GM18508 (cell line): Measurements from ENCODE around the gene PTPRO.

Source experiments
- ATAC-seq: cut with Tn5 transposase; IDR thresholded peaks from one replicate; pipeline ENCODE4 v1.9.1; 2021; ENCODE audit warnings: moderate number of reproducible peaks; ENCODE audit not compliant: insufficient read depth, unreplicated experiment

The PTPRO gene

GRCh38 chr12:15515010-15515409 is 192.7 kb downstream of the PTPRO start:
- ATAC-seq = no peak

DNA sequence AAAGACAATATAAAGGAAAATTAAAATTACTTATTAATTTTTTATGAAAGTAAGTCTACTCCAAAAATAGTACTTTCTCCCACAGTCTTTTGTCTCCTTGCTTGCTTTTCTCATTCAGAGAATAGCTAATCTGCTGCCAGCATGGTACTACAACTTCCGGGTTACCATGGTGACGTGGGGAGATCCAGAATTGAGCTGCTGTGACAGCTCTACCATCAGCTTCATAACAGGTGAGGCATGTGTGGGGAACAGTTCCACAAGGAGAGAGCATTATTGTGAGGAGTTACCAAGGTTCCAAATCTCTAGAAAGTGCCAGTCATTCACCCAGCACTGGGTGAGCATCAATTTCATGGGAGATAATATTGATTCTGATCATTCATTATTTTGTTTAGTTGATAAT is 197.8 kb downstream of the PTPRO start:
- ATAC-seq = no peak

DNA sequence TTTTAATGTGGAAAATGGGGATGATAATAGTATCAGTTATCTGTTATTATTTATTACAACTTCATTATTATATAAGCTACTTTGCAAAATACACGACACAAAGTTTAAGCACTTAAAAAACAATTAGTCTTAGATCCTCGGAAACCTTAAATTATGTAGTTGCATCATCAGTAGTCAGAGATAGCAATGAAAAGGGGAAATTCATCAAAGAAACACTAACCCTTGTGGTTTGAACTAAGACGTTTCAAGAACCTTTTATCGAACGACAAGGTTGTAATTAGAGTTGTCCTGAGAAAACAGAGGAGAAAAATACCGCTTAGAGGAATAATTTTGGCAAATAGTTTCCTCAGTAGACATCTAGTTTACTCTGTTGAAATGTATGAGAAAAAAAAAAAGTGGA is 198.5 kb downstream of the PTPRO start:
- ATAC-seq = no peak

DNA sequence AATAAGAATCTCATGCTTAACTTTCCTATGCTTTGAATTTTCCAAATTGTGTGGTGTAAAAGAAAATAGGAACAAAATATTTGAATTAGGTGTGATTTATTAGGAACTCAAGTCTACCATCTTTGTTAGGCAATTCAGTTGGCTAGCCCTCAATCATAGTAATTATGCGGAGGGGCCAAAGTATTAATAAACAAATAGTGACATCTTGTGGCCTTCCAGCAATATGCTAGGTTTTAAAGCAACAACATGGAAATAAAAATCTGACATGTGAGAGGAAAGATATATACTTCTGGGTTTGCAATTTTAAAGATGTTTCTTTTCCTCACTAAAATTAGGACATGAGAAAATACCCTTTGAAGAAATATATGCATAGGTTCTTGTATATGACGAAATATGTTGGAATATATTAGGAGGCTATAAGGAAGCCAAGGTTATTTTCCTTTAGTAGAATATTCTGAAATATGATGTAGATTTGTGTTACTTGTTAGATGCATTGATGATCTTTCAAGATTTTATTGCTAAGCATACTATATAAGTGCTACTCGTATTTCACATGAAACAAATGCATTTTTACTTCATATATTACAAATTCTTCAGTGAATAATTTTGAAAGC is 200.4 kb downstream of the PTPRO start:
- no peak for ATAC-seq

GRCh38 chr12:15525441-15525840 is 203.1 kb downstream of the PTPRO start:
- no peak for ATAC-seq

GRCh38 chr12:15526033-15526432 is 203.7 kb downstream of the PTPRO start:
- ATAC-seq = peak; percentile 99

DNA sequence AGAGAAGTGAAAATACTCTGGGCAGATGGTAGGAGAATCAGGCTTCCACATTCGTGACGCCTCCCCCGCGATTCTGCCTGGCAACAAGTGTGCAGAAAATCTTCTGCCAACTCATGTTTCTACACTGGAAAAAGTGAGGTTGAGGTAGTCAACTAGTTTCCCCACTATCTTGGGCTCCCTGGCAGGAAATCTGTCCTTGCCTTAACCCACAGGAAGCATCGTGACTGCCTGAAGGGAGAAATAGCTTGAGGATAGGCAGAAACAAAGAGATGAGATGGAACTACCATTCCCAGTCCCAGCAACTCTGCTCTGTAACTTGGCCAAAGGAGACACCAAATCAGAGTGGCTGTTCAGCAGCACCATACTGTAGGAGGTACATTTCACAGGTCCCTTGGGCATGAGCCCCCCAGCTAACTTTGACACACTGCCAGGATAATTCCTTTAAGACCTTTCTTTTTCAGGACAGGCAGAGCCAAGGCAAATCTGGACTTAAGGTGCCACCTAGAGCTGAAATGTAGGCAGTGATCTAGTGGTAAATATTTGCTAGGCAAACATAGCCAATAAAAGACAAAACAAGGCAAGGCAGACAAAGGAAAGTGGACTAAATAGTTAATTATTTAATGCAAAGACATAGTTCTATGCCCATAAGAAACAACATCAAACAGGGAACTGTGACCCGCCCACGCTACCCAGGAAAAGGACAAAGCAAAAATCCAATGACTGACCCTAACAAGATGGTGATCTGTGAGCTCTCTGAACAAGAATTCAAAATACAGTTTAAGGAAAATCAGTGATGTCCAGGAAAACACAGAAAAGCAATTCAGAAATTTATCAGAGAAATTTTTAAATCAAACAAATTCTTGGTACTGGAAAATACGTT is 205.1 kb downstream of the PTPRO start:
- ATAC-seq = no peak

DNA sequence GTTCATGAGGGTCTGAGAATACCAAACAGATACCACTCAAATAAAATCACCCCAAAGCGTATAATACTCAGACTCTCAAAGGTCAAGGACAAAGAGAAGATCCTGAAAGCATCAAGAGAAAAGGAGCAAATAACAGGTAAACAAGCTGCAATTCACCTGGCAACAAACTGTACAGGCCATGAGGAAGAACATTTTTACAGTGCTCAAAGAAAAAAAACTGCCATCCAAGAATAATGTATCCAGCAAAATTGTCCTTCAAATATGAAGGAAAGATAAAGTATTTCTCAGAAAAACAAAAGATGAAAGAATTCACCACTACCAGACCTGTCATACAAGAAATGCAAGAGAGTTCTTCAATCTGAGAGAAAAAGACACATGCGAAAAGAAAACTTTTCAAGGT is 206.4 kb downstream of the PTPRO start:
- no peak for ATAC-seq

GRCh38 chr12:15530361-15530760 is 208.1 kb downstream of the PTPRO start:
- ATAC-seq = no peak

GRCh38 chr12:15532364-15532977 is 210.2 kb downstream of the PTPRO start:
- ATAC-seq = peak; percentile 64

GRCh38 chr12:15534322-15534721 is 212.0 kb downstream of the PTPRO start:
- peak; percentile 83 for ATAC-seq

DNA sequence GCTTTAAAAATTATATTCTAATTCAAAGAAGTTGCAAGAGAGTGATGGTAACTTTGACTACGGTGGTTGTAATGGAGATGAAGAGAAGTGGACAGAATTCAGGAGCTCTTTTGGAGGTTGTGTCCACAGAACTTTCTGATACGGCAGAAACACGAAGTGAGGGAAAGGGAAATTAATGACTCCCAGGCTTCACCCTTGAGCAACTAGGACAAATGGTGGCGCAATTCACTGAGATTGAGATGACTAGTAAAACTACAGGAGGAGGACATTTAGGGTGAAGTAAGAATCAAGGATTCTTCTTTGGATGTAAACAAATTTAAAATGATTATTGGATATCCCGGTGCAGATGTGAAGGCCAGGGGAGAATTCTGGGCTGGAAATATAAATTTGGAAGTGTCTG is 212.6 kb downstream of the PTPRO start:
- no peak for ATAC-seq

DNA sequence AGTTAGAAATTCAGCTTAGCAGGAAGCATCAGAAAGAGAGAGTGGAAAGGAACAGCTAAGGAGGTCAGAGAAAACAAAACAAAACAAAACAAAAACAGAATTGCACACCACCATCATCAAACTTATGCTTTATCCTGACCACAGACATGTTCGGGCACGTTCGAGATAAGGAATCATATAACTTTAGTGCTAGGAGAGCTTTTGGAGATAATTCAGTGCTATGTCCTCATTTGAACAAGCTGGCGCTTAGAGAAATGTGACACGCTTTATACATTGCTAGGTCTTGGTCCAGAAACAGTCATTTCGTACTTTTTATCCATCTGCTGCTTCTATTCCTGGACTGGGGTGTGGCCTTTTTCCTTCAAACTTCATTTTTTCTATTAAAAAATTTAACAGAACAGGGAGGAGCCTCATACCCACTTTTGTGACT is 213.1 kb downstream of the PTPRO start:
- no peak for ATAC-seq

DNA sequence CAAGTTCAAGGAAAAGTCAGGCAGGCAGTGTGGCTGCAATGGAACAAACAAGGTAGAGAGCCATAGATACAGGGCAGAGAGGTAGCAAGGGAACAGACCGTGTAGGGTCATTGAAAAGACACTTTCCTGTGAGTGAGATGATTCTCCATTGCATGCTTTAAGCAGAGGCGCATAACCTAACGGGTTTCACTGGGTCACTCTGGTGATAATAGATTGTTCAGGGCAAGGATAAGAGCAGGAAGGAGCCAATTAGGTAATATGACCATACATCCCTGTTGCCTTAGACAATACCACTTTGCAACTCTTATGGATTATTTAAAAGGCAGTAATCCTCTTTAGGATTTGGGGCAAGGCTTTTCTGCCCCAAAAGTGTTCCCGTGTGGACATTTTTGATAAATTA is 214.1 kb downstream of the PTPRO start:
- ATAC-seq = no peak

GRCh38 chr12:15538881-15539280 is 216.6 kb downstream of the PTPRO start:
- no peak for ATAC-seq

- ATAC-seq = no peak
These were observed 217.7 kb downstream of the PTPRO start for GRCh38 chr12:15540005-15540404.

- ATAC-seq = no peak
These were observed 218.2 kb downstream of the PTPRO start for GRCh38 chr12:15540469-15540872.

GRCh38 chr12:15541996-15542631 is 219.8 kb downstream of the PTPRO start:
- no peak for ATAC-seq

DNA sequence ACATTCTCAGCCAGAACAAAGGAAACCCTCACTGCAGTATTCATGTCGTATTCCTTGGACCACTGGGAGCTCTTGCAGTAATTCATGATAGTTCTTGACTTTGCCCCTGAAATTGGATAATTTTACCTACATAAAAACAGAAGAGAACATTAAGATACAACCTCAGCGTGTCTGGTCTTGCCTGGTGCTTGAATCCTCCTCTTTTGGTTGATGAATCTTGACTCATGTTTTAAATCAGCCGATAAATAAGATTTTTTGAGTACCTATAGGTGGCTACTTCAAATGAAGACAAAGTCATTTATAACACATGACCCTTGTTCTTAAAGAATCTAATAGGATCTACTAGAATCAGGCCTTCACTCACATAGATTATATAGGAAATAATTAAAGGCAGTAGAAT is 221.0 kb downstream of the PTPRO start:
- no peak for ATAC-seq

GRCh38 chr12:15544589-15544988 is 222.3 kb downstream of the PTPRO start:
- no peak for ATAC-seq

DNA sequence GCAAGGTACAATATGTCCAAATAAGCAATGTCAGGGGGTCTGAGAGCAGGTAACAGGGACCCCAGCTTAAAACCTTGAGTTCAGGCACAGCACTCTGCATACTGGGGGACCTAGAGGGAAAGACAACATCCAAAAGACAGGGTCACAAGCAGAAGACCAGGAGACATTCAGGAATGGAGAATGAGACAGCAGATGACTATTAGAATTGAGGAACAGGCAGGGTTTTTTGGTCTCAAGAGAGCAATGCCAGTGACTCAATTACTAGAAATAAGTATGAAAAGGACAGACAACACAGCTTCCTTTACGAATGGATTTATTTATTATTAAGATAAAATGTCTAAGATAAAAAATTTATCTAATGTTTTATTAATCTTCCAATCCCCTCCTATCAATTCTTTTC is 223.0 kb downstream of the PTPRO start:
- ATAC-seq = no peak
